Gastrocnemius medialis (tissue), 4 donors: ENCODE results near the gene CEACAM1.

Experiments
- POLR2A ChIP-seq, 2 donors: fragments of 450-650 bp; IDR thresholded peaks; one replicate each; pipeline ENCODE4 v1.6.1; 2017; ENCODE audit warnings: antibody characterized with exemption in 2 of 2, mild to moderate bottlenecking in 2 of 2, moderate library complexity in 2 of 2
- TF ChIP-seq, protein P1 (sequence below), 5 experiments: fragments of 450-650 bp in 3 of 5; fragments of 200-600 bp in 2 of 5; sonication (generic) in 2 of 5; IDR thresholded peaks in 4 of 5; conservative IDR thresholded peaks in 1 of 5; 1 replicate in 4 of 5; 2 replicates in 1 of 5; pipeline ENCODE4 v1.5.1; 2016 to 2019; ENCODE audit warnings: antibody characterized with exemption in 5 of 5, mild to moderate bottlenecking in 3 of 5, moderate library complexity in 3 of 5

GRCh38 chr19:42547929-42548328 is 19.6 kb upstream of the CEACAM1 start:
- TF ChIP-seq, protein P1, sequence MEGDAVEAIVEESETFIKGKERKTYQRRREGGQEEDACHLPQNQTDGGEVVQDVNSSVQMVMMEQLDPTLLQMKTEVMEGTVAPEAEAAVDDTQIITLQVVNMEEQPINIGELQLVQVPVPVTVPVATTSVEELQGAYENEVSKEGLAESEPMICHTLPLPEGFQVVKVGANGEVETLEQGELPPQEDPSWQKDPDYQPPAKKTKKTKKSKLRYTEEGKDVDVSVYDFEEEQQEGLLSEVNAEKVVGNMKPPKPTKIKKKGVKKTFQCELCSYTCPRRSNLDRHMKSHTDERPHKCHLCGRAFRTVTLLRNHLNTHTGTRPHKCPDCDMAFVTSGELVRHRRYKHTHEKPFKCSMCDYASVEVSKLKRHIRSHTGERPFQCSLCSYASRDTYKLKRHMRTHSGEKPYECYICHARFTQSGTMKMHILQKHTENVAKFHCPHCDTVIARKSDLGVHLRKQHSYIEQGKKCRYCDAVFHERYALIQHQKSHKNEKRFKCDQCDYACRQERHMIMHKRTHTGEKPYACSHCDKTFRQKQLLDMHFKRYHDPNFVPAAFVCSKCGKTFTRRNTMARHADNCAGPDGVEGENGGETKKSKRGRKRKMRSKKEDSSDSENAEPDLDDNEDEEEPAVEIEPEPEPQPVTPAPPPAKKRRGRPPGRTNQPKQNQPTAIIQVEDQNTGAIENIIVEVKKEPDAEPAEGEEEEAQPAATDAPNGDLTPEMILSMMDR (IDR thresholded peaks at IDR 0.05 in 4 of 5, conservative IDR thresholded peaks at IDR 0.05 in 1 of 5), result no peak
- TF ChIP-seq POLR2A (IDR thresholded peaks at IDR 0.05), result no peak
